OCI-LY3 (cell line): ENCODE results near the gene DNAH17.

ENCODE experiments used
- H2AFZ ChIP-seq: fragments of 200-600, 300-600 bp; shearing (Covaris generic); 2 replicates; pipeline ENCODE4 v1.6.0; 2014; ENCODE audit warnings: antibody characterized with exemption, low read depth, low read length
- H3K27ac ChIP-seq: fragments of 200-600, 300-600 bp; sonication (generic); 2 replicates; pipeline ENCODE4 v1.5.1; 2014; ENCODE audit warnings: mild to moderate bottlenecking, low read length, moderate library complexity, mixed read lengths
- H3K27me3 ChIP-seq: fragments of 200-600, 300-600 bp; sonication (generic); 2 replicates; pipeline ENCODE4 v1.6.1; 2014; ENCODE audit warnings: low read depth, low read length, mixed read lengths
- H3K36me3 ChIP-seq: fragments of 200-600, 300-600 bp; sonication (generic); replicated peaks from 2 replicates; pipeline ENCODE3; 2014; ENCODE audit warnings: low read depth, low read length, mixed read lengths
- H3K4me1 ChIP-seq: fragments of 300-600, 200-600 bp; sonication (generic); 2 replicates; pipeline ENCODE4 v1.6.1; 2014; ENCODE audit warnings: low read length, mixed read lengths
- H3K4me2 ChIP-seq: fragments of 200-600, 300-600 bp; sonication (generic); 2 replicates; pipeline ENCODE4 v1.6.1; 2014; ENCODE audit warnings: low read length, mixed read lengths
- H3K4me3 ChIP-seq: fragments of 300-600, 200-600 bp; sonication (generic); 2 replicates; pipeline ENCODE4 v1.5.1; 2014; ENCODE audit warnings: antibody characterized with exemption, mild to moderate bottlenecking, low read length, moderate library complexity
- H3K79me2 ChIP-seq: fragments of 300-600, 200-600 bp; shearing (Covaris generic); 2 replicates; pipeline ENCODE4 v1.6.1; 2014; ENCODE audit warnings: mild to moderate bottlenecking, low read length, mixed read lengths
- H3K9ac ChIP-seq: fragments of 300-600, 200-600 bp; shearing (Covaris generic); 2 replicates; pipeline ENCODE4 v1.6.0; 2014; ENCODE audit warnings: mild to moderate bottlenecking, low read length, moderate library complexity
- H3K9me3 ChIP-seq: fragments of 200-600, 300-600 bp; shearing (Covaris generic); 2 replicates; pipeline ENCODE4 v1.6.1; 2014; ENCODE audit warnings: low read length, mixed read lengths; ENCODE audit not compliant: insufficient read depth
- H4K20me1 ChIP-seq: fragments of 200-600, 300-600 bp; sonication (generic); 2 replicates; pipeline ENCODE4 v1.6.1; 2016; ENCODE audit warnings: low read length, mixed read lengths; ENCODE audit not compliant: insufficient read depth
- CTCF ChIP-seq: fragments of 200-600, 300-600 bp; sonication (generic); IDR thresholded peaks from 2 replicates; pipeline ENCODE4 v1.5.1; 2014; ENCODE audit warnings: antibody characterized with exemption, low read length, low read depth
- EZH2phosphoT487 ChIP-seq: fragments of 200-600 bp; shearing (Covaris generic); IDR thresholded peaks from 2 replicates; pipeline ENCODE4 v1.6.1; 2018; ENCODE audit warnings: antibody characterized with exemption, mixed run types, low read depth

DNAH17 gene

DNA sequence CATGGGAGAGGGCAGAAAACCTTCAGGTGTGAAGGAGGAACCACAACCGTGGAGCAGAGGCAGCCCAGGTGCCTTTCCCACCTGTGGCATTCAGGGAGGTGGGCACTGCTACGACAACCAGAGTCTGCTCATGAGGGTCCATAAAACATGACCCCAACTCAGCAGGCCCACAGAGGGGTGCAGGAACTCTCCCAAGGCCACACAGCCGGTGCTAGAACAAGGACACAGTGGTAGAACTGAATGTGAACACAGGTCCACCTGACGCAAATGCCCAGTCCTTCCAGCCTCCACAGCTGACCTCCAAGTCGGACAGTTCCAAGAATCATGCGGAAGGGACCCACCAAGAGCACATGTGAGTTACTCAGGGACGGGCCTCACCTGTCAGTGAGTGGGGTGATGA, 76.4 kb downstream of the DNAH17 start:
- H3K27me3 ChIP-seq = no peaks in the 10 kb centered on the region
- H2AFZ ChIP-seq = no peak overlapping the region
- no peak overlapping the region for H3K9ac ChIP-seq
- H3K4me2 ChIP-seq = no peak overlapping the region
- no peaks in the 10 kb centered on the region for H3K36me3 ChIP-seq
- no peaks in the 10 kb centered on the region for H4K20me1 ChIP-seq
- H3K4me3 ChIP-seq = no peak overlapping the region
- no peaks in the 10 kb centered on the region for H3K9me3 ChIP-seq
- H3K27ac ChIP-seq = no peak overlapping the region
- TF ChIP-seq EZH2phosphoT487 (no peak), CTCF (no peak)
- H3K4me1 ChIP-seq = peaks cover 9% of the 10 kb centered on the region; the same call in 1 of the 2 replicates
- no peaks in the 10 kb centered on the region for H3K79me2 ChIP-seq

GRCh38 chr17:78499715-78500540, 77.3 kb downstream of the DNAH17 start:
- no peak overlapping the region for H3K27ac ChIP-seq
- H3K36me3 ChIP-seq = no peaks in the 10 kb centered on the region
- no peak overlapping the region for H3K9ac ChIP-seq
- no peak overlapping the region for H3K4me3 ChIP-seq
- no peak overlapping the region for H3K4me2 ChIP-seq
- no peaks in the 10 kb centered on the region for H4K20me1 ChIP-seq
- no peaks in the 10 kb centered on the region for H3K79me2 ChIP-seq
- H2AFZ ChIP-seq = no peak overlapping the region
- TF ChIP-seq CTCF = no peak
- no peak for TF ChIP-seq EZH2phosphoT487
- H3K4me1 ChIP-seq = peaks cover 9% of the 10 kb centered on the region; the same call in 1 of the 2 replicates
- no peaks in the 10 kb centered on the region for H3K9me3 ChIP-seq
- no peaks in the 10 kb centered on the region for H3K27me3 ChIP-seq

DNA sequence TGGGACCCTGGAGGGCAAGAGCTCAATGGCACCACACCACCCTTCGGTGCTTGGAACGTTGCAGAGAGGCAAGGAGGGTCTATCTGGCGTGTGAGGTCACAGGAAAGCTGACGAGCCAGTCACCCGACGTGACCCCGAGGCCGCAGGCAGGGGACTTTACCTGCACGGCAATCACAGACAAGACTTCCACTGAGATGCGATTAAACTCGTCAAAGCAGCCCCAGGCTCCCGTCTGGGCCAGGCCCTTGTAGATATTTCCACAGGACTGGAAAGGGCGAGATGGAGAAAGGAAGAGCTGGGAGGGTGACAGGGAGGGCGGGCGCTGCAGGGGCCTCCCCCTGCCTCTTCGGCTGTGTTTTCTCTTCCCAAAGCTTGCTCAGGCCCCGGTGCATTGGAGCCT, 78.3 kb downstream of the DNAH17 start:
- peak overlapping the region; percentile 11; the same call in 1 of the 2 replicates for H3K4me2 ChIP-seq
- TF ChIP-seq EZH2phosphoT487 = no peak
- TF ChIP-seq CTCF = no peak
- H3K9ac ChIP-seq = no peak overlapping the region
- H2AFZ ChIP-seq = peak overlapping the region; percentile 46; the same call in 1 of the 2 replicates
- H3K79me2 ChIP-seq = no peaks in the 10 kb centered on the region
- no peak overlapping the region for H3K27ac ChIP-seq
- no peaks in the 10 kb centered on the region for H3K27me3 ChIP-seq
- H3K36me3 ChIP-seq = no peaks in the 10 kb centered on the region
- no peaks in the 10 kb centered on the region for H3K9me3 ChIP-seq
- peaks cover 9% of the 10 kb centered on the region; the same call in 1 of the 2 replicates for H3K4me1 ChIP-seq
- H3K4me3 ChIP-seq = no peak overlapping the region
- no peaks in the 10 kb centered on the region for H4K20me1 ChIP-seq

- Histone ChIP-seq H3K4me1 (peaks cover 9% of the 10 kb centered on the region; the same call in 1 of the 2 replicates), H3K4me3 (no peak overlapping the region), H3K9me3 (no peaks in the 10 kb centered on the region), H3K27ac (no peak overlapping the region), H3K4me2 (no peak overlapping the region), H3K79me2 (no peaks in the 10 kb centered on the region), H3K36me3 (no peaks in the 10 kb centered on the region), H3K9ac (no peak overlapping the region), H4K20me1 (no peaks in the 10 kb centered on the region), H2AFZ (0 out of 2 replicates have a peak overlapping the region, but pooled peaks have one; percentile 34), H3K27me3 (no peaks in the 10 kb centered on the region)
- TF ChIP-seq CTCF (peak; percentile 77), EZH2phosphoT487 (no peak)
Observed at GRCh38 chr17:78497115-78497540, 80.1 kb downstream of the DNAH17 start.
